Stimulated activated naive CD8-positive, alpha-beta T cell treated with anti-CD3 and anti-CD28 coated beads, Interleukin-15, Interleukin-2, amounts not matched to agents 100 U/mL and 50 U/mL, for 24 hours (primary cell): Measurements from ENCODE around the gene EHD1.
A peak's percentile ranks its signal among the peaks of the same experiment; 100 is the strongest.

Experiments used
- ATAC-seq: fragments of 150-1000 bp; cut with Tn5 transposase; one replicate; pipeline ENCODE4 v1.10.0; 2021
- DNase-seq: peaks from one replicate; pipeline ENCODE4 v3.0.0; 2021

EHD1 gene

DNA sequence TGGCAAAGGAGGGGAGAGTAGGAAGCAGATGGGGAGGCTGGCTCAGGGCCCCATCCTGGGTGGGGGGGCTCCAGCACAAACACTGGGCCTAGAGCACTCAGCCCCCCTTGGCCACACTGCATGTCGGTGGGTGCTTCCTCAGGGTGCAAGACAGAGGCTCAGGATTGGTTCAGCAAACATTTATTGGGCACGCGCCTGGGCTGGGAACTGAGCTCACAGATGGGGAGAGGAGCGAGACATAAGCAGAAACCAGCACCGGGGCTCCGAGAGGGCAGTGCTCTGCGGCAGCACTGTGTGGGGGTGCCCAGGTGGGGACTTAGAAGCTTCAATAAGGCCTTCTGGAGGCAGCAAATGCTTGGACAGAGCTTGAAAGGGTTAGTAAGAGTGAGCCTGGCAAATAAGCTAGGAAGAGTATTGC, 12.1 kb upstream of the EHD1 start:
- no peak for ATAC-seq
- DNase-seq, result no peak

DNA sequence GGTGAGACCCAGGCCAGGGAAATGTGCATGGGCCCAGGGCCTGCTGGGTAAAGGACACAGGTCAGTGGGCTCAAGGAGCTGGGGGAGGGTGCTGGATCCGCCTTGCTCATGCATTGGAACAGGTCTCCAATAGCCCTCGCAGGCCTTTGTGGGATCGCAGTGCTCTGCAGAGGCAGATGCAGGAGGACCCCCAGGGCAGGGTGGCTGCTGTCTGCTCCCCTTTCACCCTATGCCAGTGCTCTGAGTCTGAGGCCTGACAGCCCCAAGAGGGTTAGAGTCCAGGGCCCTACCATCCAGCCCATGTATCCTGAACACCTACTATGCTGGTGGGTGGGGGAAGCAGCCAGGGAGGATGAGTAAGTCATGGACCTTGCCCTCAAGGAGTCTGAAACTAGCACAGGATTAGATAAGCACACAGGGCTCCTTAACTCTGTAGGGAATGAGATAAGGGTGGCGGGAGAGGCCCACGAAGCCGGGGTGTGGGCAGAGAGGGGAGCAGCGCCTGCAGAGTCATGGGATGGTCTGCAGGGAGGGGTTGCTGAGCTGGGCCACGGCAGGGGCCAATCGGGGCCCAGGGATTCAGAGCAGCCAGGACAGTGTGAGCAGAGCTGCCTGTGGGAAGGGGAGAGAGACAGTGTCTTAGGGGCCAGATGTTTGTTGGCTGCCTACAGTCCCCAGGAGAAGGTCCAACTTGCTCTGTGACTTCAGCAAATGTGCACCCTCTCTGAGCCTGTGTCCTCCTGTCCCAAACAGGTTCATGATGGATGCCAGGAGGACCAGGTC, 10.5 kb upstream of the EHD1 start:
- DNase-seq, result no peak
- no peak for ATAC-seq

DNA sequence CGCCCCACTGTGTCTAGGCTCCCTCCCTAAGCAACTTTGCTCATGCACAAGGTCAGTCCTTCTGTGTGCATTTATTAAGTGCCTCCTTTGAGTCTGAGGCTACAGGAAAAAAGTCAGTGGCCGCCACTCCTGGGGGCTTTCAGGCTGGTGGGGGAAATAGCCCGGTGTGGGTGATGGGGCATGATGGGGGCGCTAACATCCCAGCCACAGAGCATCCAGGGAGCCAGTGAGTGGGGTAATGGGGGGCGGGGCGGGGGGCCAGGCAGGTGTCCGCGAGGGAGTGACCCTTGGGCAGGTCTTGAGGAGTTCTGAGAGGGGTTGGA, 9.9 kb upstream of the EHD1 start:
- no peak for DNase-seq
- ATAC-seq, result no peak

DNA sequence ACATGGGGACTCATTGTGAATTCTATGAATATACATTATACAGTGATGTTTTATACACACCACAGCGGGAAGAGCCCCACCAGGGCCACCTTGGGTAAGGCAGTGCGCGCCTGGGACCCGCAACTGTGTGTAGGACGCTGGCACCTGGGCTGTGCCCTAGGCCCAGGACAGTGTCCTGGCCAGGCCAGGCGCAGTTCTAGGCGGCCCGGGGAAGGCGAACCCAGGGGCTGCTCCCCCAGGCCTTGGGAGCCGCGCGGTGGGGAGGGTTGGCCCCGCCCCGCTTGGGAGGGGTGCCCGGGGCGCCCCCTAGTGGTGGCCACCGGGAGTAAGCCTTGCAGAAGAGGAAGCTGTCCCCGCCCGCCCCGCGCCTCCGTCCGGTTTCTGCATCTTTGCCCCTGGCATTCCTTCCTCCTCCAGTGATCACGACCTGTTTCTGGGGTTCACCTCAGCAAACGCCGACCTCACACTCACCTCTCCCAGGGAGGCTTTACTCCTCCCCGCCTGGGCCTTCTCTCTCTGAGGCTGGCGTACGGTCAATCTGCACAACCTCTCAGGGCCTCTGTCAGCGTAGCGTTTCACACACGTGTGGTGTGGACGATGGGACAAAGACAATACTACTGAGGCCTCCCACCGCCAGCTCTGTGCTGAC, 9.5 kb upstream of the EHD1 start:
- ATAC-seq, result peak; percentile 82
- DNase-seq, result peak; percentile 92

DNA sequence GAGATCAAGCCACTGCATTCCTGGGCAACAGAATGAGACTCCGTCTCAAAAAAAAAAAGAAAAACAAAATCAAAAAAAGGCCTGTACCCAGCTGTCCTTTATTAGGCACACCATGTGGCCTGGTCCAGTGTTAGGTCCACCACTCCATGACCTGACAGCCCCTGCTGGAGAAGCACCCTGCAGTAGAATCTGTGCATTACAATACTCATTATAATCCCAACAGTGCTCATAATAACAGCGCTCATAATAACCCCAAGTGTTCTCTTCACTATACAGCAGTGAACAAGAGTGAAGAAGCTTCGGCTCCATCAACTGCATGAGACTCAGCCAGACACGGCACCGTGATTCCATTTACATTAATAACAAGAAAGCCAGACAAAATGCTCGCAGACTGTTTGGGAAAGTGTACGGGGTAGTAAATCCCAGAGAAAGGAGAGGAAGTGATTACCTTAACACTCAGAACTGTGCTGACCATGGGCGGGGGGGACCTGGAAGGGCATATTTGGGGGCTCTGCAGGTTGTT, 8.9 kb upstream of the EHD1 start:
- DNase-seq, result no peak
- ATAC-seq, result no peak

DNA sequence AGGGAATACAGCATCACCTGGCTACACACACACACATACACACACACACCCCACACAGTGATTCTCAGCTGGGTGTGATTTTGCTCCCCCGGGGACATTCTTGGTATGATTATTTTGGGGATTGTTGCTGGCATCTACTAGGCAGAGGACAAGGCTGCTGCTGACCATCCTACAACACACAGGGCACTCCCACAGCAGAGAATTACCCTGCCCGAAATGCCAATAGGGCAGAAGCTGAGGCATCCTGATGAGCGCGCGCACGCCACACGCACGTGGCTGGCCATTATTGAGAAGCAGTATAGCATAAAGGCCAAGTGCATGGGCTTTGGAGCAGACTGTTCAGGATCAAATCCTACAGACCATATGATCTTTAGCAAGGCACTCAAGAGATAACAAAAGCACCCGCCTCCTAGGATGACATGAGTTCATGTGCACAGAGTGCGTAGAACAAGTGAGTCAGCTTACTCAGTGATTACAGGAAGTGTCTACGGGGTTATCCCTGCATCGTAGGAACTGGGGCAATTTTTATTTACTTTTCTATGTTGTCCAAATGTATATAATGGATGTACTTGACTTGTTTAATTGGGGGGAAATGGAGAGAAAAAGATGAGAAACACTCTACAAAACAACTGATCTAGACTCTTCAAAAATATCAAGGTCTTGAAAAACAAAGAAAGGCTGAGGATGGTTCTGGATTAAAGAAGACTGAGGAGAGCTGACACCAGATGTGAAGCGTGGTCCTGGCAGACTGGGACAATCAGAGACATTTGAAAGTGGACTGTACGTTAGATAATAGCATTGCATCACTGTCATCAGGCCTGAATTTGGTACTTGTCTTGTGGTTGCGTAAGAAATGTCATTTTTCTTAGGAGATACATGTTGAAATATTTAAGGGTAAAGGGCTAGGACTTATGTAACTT, 7.2 kb upstream of the EHD1 start:
- DNase-seq (no peak), ATAC-seq (peak; percentile 84)

DNA sequence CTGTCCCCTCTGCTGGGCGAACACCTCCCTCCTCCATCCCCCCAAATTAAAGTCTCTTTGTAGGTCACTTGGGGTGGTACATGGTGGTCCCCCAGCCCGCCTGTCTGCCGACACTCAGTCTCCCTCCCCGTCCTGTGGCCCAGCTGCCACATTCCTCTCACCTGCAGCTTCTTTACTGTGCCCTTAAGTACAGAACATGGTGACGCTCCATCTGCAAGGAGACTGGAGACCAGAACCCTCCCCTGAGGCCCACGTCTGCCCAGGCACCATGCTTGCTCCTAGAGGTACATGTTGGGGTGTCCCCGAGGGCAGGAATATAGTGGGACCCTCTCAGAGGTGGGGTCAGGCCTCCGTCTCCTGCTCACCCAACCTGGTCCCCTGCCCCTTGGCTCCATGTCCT, 5.6 kb upstream of the EHD1 start:
- DNase-seq, result no peak

DNA sequence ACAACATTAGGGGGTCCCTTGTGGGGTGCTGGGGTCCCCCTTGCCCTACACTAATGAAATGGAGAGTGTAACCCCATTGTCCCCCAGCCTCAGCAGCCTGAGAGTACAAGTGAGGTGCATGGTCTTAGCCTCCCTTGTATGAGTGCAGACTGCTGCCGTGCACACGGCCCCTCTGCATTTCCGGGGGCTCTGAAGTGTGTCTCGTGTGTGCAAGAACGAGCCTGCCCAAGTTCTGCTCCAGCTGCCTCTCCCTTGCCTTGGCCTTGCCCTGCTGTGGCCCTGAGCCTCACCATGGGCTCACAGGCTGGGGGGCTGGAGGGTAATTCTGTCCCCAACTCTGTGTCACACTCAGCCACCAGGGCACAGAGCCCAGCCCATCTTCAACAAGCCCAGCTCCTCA, 5.2 kb upstream of the EHD1 start:
- ATAC-seq, result no peak
- no peak for DNase-seq

More for the DNA sequence above, 5.6 kb upstream of the EHD1 start:
- no peak for ATAC-seq

DNA sequence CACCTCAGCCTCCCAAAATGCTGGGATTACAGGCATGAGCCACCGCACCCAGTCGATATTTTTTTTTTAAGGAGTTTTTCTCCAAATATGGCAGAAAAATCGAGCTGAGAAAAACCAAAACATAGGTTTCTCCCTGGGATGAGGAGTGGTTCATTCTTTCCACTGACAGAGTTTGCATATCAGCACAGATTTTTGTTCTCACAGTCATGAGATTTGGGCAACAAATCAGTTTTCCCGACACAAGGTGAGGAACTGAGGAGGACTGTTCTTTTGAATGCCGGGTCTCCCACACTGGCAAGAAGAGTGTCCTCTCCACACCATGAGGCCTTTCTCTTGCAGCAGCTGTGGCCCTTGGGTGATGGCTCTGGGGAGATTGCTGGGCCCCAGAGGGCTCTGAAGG, 3.8 kb upstream of the EHD1 start:
- ATAC-seq (no peak), DNase-seq (no peak)

DNA sequence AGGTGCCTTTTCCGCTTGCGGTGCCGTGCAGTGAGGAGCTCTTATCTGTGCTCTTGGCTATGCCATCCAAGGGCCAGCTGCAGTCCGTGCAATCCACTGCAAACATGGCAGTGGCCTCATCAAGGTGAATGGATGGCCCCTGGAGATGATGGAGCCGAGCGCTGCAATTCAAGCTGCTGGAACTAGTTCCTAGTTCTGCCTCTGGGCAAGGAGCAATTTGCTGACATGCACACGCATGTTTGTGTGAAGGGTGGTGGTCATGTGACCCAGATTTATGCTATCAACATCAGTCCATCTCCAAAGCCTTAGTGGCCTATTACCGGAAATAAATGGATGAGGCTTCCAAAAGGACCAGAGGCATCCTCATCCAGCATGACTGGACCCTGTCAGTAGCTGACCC, 3.1 kb upstream of the EHD1 start:
- ATAC-seq (no peak), DNase-seq (no peak)

DNA sequence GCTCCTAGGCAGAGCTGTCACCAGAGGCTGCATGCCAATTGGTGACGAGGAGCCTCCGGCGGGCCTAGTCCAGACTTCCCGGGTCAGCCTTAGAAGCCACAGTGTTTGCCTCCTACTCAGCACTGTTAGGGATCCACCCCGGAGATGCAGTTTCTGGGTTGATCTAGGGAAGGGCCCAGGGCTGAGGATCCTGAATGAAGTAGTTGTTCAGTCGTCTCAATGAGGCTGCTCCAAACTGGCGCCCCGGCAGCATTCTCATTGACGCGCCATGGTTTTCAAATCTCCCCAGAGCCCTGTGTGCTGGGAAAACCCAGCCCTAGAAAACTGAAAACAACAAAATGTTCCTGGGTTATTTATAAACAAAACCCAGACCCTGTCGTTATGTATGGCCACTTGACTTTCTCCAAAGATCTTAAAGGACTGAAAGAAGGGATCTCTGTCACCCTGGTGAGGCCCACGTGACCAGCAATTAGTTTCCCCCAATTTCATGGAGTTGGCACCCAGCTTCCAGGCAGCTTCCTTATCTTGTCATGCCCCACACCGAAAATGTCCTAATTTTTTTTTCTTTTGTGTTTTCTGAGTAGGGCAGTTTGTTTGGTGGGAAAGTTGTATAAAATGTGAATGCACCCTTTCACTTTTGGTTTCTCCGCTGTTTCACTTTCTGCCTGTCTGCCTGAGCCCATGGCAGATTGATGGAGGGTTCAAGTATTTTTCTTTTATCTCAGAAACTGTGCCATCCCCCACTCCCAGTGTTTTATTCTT, 2.0 kb upstream of the EHD1 start:
- no peak for ATAC-seq
- no peak for DNase-seq

DNA sequence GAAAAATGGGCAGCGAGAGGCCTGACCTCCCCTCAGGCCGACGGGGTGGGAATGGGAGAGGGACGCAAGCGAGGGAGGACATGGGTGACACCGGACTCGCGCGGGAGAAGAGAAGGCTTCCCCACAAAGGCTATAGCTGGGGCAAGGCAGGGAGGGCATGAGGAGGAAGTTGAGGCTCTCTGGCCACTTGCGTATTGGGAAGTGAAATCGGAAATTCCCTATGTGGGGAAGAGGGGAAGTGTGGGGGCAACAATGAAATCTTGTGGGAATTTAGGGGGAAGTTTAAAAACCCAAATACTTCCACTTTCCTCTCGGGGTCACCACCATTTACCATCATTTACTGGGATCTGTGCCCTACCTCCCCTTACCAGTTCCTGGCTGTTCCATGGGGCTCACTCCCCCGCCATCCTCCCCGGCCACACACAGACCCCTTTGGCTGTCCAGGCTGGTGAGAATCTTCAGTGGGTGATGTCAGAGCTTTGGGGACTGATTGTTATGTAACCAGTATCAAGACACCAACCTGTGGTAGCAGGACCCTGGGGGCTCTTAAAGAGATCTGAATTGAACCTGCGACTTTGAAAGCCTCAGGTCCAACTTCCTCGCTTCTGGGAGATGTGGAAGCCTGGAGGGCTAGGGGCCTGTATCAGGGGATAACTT, 951 bp upstream of the EHD1 start:
- no peak for ATAC-seq
- peak; percentile 47 for DNase-seq

DNA sequence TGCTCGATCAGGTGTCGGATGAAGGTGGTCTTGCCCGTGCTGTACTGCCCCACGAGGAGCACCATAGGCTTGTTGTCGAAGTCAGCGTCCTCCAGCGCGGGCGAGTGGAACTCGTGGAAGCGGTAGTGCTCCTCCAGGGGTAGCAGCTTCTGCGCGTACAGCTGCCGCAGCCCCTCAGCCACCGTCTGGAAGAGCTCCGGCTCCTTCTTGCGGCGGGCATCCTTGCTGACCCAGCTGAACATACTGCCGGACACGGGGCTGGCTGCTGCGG, 263 bp downstream of the EHD1 start:
- peak; percentile 4 for ATAC-seq
- DNase-seq, result no peak

DNA sequence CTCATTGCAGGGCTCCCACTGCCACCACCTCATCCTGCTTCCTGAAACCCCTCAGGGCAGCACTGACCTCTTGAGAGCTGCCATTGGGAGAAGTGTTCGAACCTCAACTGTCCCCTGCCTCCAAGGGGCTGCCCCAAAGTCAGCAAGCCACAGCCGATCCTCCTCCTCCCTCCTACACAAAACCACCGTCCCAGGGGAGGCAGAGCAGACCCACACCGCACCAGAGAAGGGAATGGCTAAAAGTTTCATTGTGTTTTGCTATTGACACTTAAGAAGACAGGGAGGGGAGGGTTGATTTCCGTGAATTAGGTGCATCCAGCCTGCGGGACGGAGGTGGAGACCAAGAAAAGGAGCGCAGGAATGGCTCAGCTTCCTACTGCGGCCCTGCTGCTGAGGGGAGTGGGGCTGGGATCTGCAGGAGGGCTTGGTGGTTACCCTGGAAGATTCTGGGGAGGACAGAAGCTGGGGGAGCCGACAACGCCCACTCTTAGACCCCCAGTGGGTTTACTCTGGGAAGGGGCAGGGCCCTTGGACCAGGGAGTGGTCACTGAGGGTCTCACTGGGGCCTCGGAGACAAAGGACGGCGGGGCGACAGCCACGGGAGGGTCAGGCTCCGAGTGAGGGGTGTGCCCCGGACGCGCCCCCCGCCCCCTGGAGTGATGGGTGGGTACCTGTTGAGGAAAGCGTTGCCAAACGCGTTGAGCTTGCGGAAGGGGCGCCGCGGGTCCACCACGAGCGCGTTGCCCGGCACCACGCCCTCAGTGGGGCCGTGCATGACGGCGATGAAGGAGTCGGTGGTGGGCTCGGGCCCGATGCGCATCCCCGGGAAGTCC, 815 bp downstream of the EHD1 start:
- DNase-seq, result peak; percentile 62
- ATAC-seq, result peak; percentile 0

DNA sequence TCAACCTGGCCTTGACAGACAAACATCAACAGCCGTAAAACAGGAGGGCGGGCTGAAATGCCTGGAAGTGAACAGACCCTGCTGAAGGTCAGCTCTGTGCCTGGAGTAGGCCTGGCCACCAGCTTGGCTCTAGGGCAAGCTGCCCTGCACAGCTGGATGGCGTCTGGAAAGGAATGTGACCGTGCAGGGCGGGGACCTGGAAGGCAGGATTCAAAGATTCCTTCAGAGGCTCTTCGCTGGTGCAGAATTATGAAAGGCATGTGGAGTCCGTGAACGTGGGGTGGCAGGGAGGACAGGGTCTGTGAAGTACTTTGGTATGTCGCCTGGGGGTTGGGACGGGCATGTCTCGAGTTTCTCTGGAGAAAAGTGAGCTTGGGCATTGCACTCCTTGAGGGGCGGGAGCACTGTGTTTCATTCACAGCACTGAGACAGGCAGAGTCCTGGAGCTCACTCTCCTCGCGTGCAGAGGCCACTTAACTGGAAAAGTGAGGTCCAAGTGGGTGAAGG, 1.5 kb downstream of the EHD1 start:
- peak; percentile 30 for DNase-seq
- ATAC-seq, result no peak

DNA sequence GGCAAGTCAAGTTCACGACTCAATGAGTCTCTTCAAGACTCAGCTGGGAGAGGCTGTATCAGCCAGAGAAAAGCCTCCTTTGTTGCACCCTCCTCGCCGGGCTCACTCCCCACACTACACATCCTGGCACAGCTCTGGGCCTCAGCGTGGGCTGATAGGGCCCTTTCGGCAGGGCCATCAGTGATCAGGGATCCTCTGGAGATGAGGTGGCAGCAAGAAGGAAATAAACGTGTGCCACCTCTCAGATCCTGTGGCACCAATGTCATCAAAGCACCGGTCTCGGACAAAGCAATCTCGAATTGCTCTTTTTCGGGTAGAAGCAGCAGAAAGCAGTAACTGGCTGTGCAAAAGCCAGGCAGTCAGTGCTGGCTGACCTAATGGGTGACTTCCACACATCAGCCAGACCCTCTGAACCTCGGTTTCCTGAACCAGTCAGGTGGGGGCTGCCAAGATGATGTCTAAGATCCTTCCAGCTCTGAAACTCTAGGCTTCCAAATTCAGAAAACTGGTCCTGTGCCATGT, 2.1 kb downstream of the EHD1 start:
- DNase-seq (peak; percentile 57), ATAC-seq (peak; percentile 15)

DNA sequence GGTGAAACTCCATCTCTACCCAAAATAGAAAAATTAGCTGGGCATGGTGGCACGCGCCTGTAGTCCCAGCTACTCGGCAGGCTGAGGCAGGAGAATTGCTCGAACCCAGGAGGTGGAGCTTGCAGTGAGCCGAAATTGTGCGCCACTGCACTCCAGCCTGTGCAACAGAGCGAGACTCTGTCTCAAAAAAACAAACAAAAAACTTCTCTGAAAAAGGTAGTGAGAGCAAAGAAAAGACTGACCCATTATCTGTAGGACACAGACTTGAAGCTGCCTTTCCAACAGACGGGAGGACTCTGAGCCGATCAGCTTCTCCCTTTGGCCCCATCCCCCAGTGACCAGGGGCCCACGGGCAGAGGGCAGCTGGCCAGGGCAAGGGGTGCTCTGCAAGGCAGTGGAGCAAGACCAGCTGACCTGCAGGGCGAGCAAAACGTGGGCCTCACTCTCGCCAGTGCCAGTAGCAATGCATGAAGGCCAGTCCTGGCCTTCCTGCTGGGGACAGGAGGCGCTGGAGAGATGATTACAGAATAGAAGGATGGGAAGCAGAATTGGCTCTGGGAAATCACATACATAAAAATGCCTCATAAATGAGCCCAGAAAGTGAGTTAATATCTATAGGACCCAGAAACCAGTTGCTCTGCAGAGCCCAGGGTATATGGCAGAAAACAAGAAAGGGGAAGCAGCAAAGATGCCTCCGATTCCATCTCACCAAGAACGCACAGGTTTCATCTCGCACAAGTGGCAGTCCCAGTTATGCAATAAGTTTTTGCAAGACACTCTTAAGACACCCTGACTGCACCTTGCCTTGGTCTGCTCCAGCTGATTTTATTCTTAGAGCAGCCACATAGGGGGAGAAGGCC, 2.8 kb downstream of the EHD1 start:
- ATAC-seq, result no peak
- DNase-seq, result no peak

DNA sequence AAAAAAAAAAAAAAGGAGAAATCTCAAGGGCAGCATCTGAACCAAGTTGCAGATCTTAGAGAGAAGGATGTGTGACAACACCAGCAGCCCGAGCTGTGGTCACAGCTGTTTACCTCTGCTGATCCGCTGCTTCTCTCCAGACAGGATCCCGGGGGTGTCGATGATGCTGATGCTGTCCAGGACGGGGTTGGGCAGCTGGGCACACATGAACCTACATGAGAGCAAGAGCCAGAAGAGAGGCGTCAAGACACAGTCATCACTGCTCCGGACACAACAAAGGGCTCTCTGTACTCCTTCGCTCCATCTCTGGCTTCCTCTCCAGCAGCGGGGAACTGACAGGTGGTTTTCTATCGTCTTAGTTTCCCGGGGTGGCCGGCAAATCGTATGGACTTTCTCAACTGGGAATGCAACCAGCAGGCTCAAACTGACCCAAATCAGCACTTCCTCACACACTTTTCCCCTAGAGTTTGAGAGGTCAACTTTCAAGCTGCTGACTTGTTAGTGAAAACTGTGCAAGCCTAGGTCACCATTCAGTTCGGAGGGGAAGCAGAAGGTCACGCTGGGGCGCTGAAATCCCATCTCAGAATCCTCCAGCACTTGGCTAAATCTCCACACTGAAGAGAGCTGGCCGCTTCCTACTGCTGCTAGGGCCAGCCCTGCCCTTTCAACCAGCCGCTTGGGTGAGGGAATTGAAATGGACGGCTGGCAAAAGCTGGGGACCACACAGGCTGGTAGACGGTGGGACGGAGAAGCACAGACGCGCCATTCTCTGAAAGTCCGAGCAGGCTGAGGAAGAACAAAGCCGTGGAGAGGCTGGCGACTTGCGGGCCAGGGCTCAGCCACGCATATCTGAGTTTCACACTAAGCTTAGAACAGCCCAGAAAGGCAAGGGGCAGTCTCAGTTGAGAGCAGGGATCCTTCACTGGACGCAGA, 3.8 kb downstream of the EHD1 start:
- ATAC-seq (no peak), DNase-seq (no peak)
